Measurements from ENCODE around the gene AP2A2.

AP2A2 gene

DNA sequence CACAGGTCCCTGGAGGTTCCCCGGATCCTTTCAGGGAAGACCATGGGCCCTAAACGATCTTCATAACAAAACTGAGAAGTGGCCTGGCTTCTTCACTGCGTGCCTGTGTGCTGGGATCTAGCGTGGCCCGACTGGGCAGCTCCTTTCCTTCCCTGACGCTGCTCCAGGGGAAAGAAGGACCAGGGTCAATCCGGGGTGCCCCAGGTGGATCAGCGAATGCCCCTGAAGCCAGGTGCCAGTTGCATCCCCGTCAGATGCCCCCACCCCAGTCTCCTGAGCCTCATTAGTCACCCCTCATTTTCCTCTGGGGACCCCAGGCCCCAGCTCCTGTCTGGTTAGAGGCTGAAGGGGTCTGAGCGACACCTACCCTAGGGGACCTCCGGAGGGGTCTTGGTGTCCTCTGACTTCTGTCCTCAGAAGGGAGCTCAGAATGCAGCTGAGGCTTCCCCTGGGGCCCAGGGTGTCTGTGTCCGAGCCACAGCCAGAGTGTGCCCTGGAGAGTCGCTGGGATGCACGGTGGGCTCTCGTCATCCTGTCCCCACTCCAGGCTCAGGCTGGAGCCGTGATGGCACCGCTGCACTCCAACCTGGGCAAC, 129.5 kb downstream of the AP2A2 start:
- H3K4me3 ChIP-seq (ENCODE audit: low read depth, low read length) = no peak overlapping the region
- TF ChIP-seq, protein P1, sequence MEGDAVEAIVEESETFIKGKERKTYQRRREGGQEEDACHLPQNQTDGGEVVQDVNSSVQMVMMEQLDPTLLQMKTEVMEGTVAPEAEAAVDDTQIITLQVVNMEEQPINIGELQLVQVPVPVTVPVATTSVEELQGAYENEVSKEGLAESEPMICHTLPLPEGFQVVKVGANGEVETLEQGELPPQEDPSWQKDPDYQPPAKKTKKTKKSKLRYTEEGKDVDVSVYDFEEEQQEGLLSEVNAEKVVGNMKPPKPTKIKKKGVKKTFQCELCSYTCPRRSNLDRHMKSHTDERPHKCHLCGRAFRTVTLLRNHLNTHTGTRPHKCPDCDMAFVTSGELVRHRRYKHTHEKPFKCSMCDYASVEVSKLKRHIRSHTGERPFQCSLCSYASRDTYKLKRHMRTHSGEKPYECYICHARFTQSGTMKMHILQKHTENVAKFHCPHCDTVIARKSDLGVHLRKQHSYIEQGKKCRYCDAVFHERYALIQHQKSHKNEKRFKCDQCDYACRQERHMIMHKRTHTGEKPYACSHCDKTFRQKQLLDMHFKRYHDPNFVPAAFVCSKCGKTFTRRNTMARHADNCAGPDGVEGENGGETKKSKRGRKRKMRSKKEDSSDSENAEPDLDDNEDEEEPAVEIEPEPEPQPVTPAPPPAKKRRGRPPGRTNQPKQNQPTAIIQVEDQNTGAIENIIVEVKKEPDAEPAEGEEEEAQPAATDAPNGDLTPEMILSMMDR (IDR thresholded peaks at IDR 0.05; ENCODE audit: low read depth, low read length) = no peak

DNA sequence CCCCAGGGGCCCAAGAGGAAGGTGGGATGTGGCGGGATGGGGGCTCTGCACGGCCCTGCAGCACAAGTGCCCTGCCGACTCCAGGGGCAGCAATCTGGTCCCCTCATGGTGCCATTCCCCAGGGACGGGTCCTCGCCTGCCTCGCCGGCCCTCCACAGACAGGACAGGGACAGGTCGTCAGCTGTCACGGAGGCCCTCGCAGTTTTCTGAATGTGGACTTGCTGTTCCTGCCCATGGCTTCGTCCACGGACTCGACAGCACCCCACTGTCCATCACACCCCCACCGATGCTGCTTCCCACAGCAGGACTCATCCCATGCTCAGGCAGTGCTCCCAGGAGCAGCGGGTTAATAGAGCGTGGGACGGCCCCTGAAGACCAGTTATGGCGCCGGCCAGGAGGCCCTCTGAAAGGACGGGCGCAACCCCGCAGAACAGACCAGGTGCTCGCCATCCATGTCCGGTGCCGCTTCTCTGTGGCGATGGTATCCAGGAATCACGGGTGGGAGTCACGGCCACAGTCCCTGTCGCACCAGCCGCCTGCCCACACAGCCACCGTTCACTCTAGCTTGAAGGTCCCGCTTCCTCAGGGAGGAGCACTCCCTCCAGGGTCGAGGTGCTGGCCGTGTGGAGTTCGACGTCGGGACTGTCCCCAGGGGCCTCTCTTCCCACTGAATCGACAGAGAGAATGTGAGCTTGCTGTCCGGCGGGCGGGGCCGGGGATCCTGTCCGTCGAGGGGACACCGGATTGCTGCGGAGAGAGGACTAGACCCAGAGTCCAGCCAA, 130.5 kb downstream of the AP2A2 start:
- TF ChIP-seq, protein P1 (IDR thresholded peaks at IDR 0.05; ENCODE audit: low read depth, low read length) = no peak
- H3K4me3 ChIP-seq (ENCODE audit: low read depth, low read length) = no peak overlapping the region

DNA sequence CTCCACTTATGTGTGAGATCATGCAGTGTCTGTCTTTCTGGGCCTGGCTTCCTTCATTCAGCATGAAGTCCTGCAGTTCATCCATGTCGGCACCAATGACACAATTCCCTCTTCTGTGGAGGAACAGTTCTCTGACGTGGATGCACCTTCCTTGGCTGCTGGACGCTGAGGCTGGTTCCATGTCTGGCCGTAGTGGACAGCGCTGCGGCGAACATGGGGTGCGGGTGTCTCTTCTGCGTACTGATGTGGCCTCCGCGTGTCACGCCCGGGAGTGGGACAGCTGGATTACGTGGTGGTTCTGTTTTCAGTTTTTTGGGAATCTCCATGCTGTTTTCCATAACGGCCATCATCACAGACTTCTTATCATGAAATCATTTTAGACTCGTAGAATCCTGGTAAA, 132.1 kb downstream of the AP2A2 start:
- TF ChIP-seq, protein P1 (IDR thresholded peaks at IDR 0.05; ENCODE audit: low read depth, low read length) = no peak

DNA sequence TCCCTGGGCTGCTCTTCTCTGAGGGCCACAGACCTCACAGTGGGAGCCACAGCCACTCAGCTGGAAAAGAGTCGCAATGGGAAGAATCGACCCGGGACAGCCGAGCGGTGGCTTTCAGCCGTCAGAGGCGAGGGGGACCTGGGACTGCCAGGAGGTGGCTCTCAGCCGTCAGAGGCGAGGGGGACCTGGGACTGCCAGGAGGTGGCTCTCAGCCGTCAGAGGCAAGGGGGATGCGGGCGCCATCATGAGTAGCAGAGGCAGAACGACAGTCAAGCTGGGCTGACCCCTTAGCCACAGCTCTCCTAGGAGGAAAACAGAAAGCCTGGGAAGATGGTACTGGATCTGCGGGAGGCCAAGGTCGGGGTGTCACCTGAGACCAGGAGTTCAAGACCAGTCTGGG, 134.1 kb downstream of the AP2A2 start:
- TF ChIP-seq, protein P1 (IDR thresholded peaks at IDR 0.05; ENCODE audit: low read depth, low read length) = no peak
- no peak overlapping the region for H3K4me3 ChIP-seq (ENCODE audit: low read depth, low read length)

More for the DNA sequence above, 132.1 kb downstream of the AP2A2 start:
- no peak overlapping the region for H3K4me3 ChIP-seq (ENCODE audit: low read depth, low read length)

DNA sequence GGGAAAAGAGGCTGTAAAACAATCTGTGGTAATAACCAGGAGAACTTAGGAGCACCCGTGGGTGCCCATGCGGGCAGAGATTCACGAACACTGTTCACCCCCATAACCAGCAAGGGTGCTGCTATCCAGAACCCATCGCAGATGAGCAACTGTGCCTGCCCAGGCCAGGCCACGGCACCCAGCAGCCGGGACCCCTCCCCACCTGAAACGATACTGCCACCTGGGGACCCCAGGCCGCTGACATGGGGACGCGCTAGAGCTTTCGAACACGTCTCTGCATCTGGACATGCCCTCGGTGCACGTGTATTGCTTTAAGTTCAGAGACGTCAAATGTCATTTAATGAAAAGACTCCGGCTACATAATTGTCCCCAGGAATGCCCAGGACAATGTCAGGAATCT, 134.7 kb downstream of the AP2A2 start:
- no peak overlapping the region for H3K4me3 ChIP-seq (ENCODE audit: low read depth, low read length)
- TF ChIP-seq, protein P1 (IDR thresholded peaks at IDR 0.05; ENCODE audit: low read depth, low read length) = no peak

DNA sequence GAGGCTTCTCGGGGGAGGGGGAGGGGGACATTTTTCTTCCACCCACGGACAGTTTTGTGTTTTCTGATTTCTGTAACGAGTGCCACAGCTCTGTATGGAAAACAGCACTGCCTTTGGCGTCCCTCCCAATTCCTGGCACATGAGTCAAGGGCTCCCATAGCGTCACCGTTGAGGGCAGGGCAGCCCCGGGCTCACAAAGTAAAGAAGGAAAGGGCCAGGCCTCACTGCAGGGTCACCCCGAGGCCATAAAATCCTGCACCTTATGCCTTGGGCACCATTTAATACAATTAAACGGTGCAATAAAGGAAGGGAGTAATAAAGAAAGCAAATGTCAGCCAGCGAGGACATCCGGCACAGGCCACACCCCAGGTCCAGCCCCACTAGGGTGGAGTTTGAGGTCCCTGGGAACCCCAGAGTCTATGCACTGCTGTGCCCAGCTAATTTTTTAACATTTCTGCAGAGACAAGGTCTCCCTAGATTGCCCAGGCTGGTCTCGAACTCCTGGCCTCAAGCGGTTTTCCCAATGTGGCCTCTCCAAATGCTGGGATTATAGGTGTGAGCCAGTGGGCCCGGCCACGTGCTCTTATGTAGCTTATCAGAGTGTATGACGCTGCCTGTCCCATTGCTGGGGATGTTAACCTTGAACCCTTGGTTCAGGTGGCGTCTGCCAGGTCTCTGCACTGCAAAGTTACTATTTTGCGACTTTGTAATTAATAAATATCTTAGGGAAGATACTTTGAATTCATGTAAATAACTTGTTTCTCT, 135.4 kb downstream of the AP2A2 start:
- TF ChIP-seq, protein P1 (IDR thresholded peaks at IDR 0.05; ENCODE audit: low read depth, low read length) = no peak

More for the DNA sequence above, 135.4 kb downstream of the AP2A2 start:
- H3K4me3 ChIP-seq (ENCODE audit: low read depth, low read length) = no peak overlapping the region
